Posterior vena cava (tissue), 2 donors: ENCODE data around the gene SLC6A1. TPM values are rescaled to one million over a fixed set of nuclear protein-coding genes. Genes with fewer than 3 reads are reported as not detected.

Experiments
- DNase-seq: peaks from one replicate; pipeline ENCODE4 v3.0.0-alpha.2; 2020; ENCODE audit warnings: low spot score
- intact Hi-C, 2 donors: fragments of 100-400 bp; cut with DNase I; formaldehyde crosslinking; loops; one replicate each; pipeline versions ENCODE4 v1.14.1 to v1.14.2; 2022 to 2023
- long read RNA-seq, 2 donors: library from polyadenylated mRNA; unstranded; transcript quantifications; one replicate each; pipeline ENCODE4 v2.0.0, GENCODE V29; 2020 to 2021
- total RNA-seq, 2 donors: library from RNA; stranded (reverse); fragmentation: NEBNext Ultra II Directional; extraction: Animal tissue kit (Norgen Biotek cat#: 25700); gene quantifications; one replicate each; pipeline ENCODE4 v1.2.1, GENCODE V29; 2021
- donor health status: DM: yes; HTN: yes; CAD: no.
- donor health status: DM: yes; HTN: yes; CAD: no.

Gene SLC6A1
- 1 to 10 TPM; 1.2 to 1.3 TPM for total RNA-seq
- long read RNA-seq, donor 1: 0 reads
- long read RNA-seq, donor 2, partial matches to known transcripts: 0 of 1 reads
- long read RNA-seq, donor 2, other reads (novel, unspliced or antisense): 1 of 1 reads

DNA sequence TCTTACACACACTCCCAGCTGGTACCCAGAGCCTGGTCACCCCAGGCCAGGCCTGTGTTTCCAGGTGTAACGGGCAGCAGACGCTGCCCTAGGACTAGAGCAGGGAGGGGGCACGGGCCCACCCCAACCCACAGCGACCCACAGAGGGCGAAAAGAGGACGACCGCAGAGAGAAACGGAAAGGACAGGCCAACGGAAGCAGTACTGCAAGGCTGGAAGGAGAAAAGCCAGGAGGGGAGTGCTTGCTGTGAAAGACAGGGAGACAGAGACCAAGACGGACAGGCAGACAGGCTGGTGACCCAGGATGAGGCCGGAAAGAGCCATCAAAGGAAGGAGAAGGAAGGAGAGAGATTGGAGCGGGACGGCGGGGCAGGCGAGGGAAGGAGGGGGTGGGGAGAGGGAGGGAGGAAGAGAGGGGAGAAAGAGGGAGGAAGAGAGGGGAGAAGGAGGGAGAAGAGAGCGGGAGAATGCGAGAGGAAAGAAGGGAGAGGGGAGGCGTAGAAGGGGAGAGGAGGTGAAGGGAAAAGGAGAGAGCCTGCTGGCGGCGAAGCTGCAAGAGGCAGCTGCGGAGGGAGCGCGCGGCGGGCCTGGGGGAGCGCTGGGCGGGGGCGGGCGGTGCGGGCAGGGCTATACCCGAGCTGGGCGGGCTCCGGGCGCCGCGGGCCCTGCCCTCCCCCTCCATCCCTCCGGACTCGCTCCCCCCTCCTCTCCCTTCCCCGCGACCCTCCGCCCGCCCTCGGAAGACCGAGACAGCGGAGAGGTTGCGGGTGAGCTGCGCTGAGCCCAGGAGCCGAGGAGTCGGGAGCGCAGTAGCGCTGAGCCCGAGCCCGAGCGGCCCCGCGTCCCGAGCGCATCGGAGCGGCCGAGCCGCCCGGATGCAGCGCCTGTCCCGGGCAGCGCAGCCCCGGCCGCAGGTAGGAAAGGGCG lies at the start of gene SLC6A1:
Gene SLC6A1, plus strand, starts transcription at position 732 of the 926 bp plus-strand sequence. CDS start 24,464 bp downstream, outside the sequence.
- no peak for DNase-seq
- intact Hi-C loops: loop anchor here in 1 of 2 donors (5.0 kb wide), 1 partner anchor 195 kb away; no protein-coding TSS in a partner anchor

DNA sequence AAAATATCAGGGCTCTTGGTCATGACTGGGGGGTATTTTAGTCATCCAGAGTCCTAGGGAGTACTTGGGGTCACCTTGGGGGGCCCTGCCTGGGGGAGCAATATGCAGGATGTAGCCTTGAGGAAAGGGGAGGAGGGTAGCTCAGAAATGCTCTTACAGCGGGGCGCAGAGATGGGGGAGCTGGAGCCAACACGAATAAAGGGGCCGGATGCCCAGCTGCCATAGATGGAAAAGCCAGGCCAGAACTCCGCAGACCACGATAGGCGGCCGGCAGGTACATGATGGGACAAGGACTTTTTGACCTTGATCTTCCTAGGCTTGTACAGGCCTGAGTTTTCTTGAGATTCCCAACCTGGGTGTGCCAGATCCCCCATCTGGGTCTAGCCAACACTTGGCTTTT lies 47.7 kb upstream of the SLC6A1 start:
- DNase-seq: peak; percentile 31
- intact Hi-C loops: loop anchor here (5.0 kb wide), 1 partner anchor 112 kb away; no protein-coding TSS in a partner anchor

DNA sequence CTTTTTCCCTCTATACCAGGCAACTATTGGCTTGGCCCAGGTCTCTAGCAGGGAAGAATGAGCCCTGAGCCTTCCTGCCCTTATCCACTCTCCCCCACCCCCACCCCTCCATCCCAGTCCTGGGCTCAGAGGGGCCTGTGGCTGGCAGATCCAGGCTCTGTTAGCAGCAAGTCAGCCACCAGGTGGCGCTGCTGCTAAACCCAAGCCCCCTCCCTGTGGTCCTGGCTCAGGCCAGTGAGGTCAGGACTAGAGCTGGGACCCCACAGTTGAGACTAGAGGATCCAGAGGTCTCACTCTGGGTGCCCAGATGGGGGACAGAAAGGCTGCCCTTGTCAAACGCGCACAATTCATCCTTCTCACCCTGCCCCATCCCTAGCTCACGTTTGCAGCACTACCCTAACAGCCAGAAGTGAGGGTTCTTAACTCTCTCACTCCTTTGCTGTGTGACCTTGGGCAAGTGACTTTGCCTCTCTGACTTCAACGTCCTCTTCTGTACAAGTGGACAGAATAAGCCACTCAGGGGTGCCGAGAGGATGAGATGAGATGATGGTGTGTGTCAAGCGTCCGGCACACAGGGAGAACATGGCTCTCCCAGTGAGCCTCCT lies 46.8 kb upstream of the SLC6A1 start:
- intact Hi-C loops: loop anchor here (5.0 kb wide), 1 partner anchor 112 kb away; no protein-coding TSS in a partner anchor
- peak; percentile 89 for DNase-seq

DNA sequence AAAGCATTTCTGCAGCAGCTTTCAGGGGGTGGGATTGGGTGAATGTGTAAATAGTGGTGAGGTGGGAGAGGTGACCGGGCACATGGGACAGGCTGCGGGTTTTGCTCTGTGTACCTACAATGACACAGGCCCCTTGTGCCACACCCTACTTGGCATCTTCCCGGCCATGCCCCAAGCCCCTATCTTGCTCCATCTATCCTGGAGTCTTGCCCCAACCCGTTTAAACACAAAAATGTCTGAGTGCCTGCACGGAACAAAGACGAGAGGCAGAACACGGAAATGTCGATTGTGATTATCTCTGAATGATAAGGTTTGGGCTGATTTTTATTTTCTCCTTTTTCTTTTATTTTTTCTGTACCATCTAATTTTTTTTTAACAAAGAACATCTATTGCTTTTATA lies 46.0 kb upstream of the SLC6A1 start:
- intact Hi-C loops: loop anchor here (5.0 kb wide), 1 partner anchor 111 kb away; no protein-coding TSS in a partner anchor
- DNase-seq: peak; percentile 24

DNA sequence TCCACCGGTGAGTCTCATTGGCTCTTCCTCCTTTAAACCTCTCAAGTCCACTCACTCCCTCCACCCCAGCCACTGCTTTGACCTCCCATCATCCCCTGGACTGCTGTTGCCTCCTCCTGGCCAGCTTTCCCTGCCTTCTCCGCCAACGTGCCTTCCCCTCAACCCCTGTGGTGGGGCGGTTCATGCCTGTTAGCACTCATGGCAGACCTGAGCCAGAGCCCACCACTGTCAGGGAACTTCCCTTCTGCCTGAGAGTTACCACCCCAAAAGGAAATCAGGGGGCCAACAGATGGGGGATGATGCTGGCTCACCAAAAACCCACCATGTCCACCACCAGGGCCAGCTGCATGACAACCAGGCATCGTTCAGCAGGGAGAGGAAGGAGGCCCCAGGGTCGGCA lies 44.2 kb upstream of the SLC6A1 start:
- no peak for DNase-seq
- intact Hi-C loops: loop anchor here (5.0 kb wide), 1 partner anchor 109 kb away; no protein-coding TSS in a partner anchor

DNA sequence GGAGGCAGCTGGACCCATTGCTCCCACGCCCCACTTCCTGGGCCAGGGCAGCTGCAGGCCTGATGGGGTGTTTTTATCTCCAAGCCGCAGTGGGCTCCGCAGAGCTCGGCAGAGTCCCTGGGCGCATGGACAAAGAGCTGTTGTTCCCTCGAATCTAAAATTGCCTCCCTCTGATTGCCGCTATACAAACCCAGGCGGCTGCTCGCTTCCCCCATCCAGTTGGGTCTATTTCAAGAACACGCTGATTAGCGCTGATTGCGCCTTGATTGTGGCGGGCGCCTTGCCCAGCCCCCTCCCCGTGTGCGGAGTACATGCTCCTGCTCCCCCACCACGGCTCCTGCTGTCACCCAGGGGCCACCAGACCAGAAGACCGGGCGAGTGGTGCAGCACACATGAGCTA lies 43.4 kb upstream of the SLC6A1 start:
- no peak for DNase-seq
- intact Hi-C loops: loop anchor here (5.0 kb wide), 1 partner anchor 108 kb away; no protein-coding TSS in a partner anchor

DNA sequence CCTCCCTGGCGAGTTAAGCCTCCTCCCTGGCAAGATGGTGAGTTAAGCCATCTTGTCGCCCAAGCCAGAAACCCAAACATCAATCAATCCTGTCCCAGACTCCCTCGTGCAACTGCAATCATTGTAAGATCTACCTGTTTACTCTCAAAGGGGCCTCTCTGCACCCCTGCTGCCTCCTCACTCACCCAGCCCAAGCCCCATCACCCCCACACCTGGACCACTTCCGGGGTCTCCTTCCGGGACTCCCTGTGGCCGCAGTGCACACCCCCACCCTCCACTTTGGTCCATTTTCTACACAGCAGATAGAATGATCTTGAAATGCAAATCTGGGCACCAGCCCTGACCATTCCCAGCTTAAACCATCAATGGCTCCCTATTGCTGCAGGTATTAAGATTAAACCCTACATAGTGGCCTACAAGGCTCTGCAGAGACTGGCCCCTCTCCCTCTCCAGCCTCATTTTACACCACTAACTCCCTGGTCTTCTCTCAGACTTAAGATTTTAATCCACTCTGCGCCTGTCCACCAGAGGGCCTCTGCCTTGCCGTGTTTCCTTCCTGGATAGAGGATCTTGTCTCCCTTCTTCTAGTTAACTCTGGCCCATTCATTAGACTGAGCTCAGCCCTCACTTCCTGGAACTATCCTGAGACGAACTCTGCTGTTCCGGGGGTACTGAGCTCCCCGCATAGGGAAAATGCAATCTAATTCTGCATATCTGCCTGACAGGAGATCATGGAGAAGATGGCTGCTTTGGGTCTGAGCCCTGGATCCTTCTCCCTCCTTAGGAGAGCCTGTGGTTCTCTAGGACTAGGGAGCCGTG lies 41.9 kb upstream of the SLC6A1 start:
- DNase-seq: no peak
- intact Hi-C loops: loop anchor here in 1 of 2 donors (10.0 kb wide), 1 partner anchor 264 kb away; no protein-coding TSS in a partner anchor

DNA sequence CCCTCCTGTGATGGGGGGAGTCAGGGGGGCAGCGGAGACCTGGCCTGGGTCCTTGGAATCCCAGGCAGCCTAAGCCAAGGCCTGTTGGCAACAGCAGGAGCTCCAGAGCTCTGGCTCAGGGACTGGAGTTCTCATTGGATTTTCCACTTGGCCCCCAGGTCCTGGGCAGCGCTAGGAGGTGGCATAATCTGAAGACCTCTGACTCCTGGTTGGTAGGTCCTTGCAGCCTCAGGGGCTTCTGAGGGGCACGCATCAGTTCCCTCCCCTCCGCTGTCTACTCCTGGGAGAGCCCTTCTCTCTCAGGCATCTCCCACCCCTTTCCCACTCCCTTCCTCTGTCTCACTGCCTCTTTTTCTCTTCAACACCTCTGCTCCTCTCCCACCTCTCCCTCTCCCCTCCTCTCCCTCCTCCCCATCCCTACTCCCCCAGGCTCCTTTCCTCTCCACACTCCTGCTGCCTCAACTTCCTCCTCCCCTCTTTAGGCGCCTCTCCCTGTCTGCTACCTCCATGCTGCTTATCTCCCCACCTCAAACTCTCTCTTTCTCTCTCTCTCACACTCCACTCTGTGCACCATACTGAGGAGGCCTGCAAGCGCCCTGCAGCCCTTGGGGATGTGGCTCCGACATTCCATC lies 41.1 kb upstream of the SLC6A1 start:
- DNase-seq: no peak
- intact Hi-C loops: loop anchor here in 1 of 2 donors (10.0 kb wide), 1 partner anchor 263 kb away; no protein-coding TSS in a partner anchor

DNA sequence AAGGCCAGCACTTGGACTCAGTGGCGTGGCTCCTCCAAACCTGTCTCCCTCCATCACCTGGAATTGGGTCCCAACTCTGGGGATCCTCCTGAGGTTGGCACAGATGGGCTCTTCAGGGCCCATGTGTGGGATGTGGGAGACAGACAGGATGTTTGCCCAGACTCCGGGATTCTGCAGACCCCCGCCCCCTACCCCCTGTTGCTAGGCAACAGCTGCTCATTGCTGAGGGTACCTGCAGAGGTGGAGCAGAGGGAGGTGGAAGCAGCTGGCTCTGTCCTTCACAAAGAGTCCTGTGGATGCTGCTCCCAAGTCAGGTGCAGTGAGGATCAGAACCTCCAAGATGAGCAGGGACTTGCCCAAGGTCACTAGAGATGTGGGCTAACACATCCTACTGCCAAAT lies 40.0 kb upstream of the SLC6A1 start:
- DNase-seq: no peak
- intact Hi-C loops: loop anchor here in 1 of 2 donors (10.0 kb wide), 1 partner anchor 262 kb away; no protein-coding TSS in a partner anchor

DNA sequence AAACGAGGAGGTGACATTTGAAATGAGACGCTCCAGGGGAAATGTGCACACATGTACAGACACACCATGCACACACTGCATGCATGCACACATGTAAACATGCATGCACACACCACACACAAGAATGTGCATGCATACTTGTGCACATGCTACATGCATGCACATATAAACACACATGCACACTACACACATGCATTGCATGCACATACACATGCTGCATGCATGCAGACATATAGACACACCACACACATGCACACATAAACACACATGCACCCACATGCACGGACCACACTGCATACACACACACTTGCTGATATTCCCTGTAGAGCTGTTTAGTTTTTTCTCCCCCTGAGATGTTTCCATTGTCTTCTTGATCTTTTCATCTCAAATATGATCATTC lies 37.8 kb upstream of the SLC6A1 start:
- DNase-seq: no peak
- intact Hi-C loops: loop anchor here in 1 of 2 donors (10.0 kb wide), 1 partner anchor 260 kb away; no protein-coding TSS in a partner anchor

DNA sequence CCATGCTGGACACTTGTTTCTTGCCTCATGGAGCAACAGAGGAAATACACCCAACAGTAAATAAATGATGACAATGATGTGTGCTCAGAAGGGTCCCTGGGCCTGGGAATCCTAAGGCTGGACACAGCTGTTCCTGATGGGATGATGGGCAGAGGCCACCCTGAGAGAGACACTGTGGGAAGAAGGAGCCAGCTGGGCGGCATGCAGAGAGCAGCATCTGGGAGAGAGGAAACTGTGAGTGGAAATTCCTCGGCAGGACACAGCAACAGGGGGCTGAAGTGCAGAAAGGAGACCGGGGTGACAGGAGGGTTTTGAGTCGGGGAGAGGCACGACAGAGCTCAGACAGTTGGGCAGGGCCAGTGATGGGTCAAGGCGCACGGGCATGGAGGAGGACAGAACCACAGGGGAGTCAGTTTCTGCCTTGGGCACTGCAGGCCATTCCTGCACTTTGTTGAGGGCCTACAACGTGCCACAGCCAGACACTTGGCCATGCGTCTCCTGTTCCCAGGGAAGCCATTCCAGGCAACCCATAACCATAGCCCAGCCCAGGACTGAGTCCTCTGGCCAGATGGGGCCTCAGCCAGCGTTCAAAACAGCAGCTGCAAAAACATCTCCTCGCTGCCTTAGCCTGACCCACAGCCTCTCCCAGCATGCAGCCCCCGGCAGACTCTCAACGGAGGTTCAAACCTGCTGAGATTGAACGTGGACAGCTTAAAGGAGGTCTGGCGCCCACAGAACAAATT lies 36.7 kb upstream of the SLC6A1 start:
- DNase-seq: no peak
- intact Hi-C loops: loop anchor here in 1 of 2 donors (10.0 kb wide), 1 partner anchor 259 kb away; no protein-coding TSS in a partner anchor

DNA sequence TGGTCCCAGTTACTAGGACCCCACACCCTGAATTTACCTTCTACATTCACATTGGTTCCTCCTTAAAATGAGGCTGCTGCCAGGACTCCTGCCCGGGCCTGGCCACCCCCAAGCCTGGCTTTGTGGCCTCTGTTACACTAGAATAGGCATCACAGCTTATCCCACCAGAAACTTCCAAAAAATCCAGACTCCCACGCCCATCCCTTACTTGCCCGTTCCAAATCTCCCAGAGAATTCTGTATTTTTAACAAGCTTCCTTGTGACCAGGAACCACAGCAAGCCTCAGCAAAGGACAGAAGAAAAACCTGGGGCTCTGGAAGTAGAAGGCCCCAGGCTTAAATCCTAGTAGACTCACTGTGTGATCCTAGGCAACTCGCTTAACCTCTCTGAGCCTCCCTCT lies 36.0 kb upstream of the SLC6A1 start:
- DNase-seq: no peak
- intact Hi-C loops: loop anchor here in 1 of 2 donors (10.0 kb wide), 1 partner anchor 258 kb away; no protein-coding TSS in a partner anchor

DNA sequence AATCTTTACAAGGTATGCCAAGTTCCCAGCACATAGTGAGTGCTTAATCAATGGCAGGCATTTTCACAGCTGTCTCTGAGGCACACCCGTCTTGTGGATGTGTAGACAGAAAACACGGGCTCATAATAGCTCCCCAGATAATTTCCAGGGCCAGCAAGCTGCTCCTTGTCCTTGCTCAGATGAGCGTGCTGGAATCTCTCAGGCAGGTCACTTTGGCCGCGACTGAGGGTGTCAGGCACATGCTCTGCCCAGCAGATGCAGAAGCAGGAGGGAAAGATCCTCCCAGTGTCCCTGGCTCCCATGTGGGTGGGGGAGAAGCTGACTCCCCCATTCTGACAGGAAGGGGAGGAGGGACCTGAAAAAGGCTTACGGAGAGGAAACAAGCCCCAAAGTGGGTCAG lies 35.6 kb upstream of the SLC6A1 start:
- intact Hi-C loops: loop anchor here in 1 of 2 donors (10.0 kb wide), 1 partner anchor 258 kb away; no protein-coding TSS in a partner anchor
- DNase-seq: no peak

DNA sequence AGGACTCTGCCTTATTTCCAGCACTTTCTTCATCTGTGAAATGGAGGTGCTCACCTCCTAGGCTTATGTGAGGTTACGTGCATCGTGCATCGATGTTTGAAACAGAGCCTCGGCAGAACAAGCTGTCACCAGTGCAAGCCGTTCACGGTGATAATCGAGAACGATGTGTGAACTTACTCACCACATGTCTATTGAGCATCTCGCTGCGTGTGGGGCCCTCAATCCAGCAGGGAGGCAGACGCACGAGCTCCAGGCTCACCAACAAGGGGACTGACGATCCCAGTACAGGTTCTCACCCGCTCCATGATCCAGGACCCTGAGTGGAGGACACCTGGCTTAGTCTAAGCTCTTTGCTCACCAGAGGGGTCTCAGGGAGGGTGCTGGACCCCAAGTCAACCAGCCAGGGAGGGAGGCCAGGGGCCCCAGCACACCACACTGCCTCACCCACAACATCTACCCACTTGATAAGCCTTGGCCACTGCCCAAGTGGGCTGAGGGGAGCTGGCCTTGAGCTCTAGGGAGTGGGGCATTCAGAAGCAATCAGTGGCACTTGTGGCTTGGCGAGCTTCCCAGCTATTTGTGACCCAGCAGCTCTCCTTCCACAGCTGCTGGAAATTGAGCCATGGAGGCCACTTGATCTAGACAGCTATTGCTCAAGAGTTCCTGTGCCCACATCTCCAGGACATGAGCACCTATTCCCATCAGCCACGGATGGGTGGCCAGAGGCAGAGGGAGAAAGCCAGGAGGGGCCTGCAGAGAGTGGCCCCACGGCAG lies 34.4 kb upstream of the SLC6A1 start:
- DNase-seq: no peak
- intact Hi-C loops: loop anchor here in 1 of 2 donors (10.0 kb wide), 1 partner anchor 257 kb away; no protein-coding TSS in a partner anchor

DNA sequence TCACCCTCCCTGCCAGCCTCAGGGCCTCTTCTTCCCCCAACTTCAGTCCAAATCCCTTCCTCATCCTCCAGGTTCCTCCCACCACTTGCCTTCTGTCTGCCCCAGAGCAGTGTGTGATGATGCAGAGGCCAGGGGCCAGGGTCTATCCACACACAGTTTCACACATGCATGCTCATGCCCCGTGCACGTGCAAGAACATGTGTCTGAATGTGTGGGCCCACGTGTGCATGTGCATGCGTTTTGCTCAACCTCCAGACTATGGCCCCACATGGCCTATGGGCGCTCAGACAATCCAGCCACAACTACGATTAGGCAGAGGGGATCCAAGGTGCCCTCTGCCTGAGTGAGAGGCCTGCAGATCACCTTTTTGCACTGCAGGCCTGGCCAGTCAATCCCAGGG lies 32.3 kb upstream of the SLC6A1 start:
- no peak for DNase-seq
- intact Hi-C loops: no loop called here

DNA sequence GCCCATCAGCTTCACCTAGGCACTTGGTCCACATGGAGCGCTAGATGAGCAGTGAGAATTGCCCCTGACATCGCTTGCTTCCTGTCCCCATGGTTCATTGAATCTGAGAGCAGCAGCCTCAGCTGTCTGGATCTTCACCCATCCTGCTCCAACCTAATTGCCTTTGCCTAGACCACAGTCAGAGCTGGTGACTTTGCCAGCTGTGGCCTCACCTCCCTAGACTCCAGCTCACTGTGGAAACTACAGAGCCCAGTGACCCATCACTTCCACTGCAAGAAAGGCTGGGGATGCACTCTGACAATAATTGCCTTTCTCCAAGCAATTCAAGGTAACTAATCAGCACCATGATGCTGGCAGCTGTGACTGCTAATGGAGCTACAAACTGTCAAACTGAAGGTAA lies 30.6 kb upstream of the SLC6A1 start:
- intact Hi-C loops: no loop called here
- DNase-seq: no peak
